CD4-positive, alpha-beta T cell treated with Interleukin-12 subunit alpha and Interleukin-12 subunit beta, for 1 hour (primary cell): Measurements from ENCODE around the gene APOA1.
"Not testable (repeated sequence)": the region's sequence is repeated elsewhere in the genome, so short reads cannot be mapped to it uniquely, and the experiment has no call there.

ENCODE experiments used
- DNase-seq: peaks from one replicate; pipeline ENCODE4 v3.0.0-alpha.2; 2020

Gene APOA1

DNA sequence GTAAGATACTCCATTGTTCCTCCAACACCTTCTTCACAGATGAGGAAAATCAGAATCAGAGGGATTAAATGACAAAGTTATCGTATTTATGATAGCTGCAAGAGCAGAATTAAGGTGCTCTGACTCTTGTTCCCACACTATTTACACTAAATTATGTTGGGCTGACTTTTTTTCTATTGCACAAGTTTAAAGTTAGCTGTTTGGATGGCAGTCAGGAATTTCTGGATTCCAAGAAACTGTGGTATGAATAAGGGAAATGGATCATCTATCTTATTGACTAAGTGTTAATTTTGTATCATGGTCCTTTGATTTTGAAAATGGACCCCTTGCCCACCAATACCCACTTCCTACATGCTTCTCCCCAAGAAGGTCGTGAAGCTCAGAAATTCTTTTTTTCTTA, 19.9 kb upstream of the APOA1 start:
- no peak for DNase-seq

DNA sequence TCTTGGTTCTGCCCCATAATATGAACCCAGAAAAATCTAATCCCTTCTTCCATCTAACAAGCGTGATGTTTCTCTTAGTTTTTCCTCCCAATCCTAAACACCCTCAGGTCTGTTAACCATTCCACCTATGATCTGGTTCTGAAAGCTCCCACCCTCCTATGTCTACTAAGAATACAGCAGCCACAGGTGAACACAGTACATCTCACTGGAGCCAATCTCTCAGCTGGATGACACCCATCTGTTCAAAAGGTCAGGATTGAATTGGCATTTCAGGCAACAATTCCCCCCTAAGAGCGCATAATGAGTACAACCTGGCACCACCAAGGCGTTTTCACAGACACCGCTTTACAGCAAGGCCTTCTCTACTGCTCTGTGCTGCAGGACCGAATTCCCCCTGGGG, 19.0 kb upstream of the APOA1 start:
- DNase-seq, result no peak

DNA sequence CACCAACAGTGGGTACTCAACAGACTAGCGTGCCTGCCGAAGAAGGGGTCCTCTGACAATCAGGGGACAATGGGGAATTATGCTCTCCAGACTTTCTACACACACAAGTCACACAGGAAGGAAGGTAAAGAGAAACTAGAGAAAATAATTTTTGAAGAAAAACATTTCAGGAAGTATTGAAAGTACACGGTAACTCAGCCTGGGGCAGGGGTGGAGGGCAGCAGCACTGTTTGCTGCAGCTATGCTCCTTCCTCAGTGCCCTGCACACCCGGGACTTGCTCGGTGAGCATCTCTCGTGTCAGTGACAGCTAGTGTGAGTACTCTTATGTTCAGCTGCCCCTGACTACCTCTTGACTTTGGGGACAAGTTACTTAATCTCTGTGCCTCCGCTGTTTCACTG, 18.0 kb upstream of the APOA1 start:
- no peak for DNase-seq

DNA sequence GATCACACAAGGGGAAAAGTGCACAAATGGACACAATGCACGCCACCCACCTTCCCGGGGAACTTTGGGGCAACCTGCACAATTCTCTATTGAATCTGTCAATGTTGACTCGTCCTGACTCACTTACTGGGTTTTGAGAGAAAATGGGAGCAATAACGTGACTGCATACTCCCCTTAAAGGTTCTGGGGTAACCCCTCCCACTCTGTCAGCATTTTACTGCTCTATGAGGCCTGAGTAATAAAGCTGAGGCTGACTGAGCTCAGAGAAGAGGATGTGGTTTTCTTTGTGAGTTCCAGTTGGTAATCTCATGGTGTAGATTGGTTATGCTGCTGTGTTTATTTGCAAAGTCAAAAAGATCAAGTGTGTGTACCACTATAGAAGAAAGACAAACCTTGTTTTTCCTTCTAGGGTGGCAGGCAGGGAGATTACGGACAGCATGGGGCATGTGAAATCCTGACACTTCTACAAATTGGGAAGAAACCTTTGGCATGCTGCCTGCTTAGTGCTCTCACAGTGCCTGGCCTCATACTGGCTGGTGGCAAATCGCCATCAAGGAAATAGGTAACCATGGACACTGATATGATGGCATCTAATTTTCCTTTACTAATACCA, 16.1 kb upstream of the APOA1 start:
- DNase-seq, result peak; percentile 81

DNA sequence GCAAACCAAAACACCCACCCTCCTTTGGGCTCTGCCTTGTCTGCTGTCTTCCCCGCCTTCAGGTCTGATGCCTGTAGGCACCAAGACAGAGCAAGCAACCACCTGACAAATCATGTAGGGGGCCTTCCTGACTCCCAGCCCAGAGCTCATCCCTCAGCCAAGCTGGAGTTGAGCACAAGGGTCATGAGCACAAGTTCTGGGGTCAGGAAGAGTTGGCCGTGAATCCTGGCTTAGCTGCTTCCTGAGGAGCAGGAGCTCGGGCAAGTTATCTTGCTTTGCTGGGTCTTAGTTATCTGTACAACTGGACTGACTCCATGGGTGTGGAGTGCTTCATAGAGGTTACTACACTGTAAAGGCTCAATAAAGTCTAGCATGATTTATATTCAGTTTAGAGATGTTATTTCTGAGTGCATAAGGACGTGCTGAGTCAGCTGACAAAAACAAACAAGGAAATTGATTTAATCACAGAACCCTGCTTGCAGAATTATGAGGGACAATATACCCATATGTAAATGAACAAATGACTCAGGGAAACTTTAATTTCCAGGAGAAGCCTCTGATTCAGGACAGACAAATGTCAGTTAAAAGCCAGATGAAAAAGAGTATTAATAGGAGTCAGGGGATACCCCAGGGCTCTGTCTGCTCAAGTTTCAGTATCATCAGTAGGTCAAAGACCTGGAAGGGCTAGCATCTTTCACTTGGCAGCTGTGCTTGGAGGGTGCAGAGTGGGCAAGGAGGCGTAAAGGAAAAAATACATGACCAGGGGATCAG, 15.0 kb upstream of the APOA1 start:
- no peak for DNase-seq

DNA sequence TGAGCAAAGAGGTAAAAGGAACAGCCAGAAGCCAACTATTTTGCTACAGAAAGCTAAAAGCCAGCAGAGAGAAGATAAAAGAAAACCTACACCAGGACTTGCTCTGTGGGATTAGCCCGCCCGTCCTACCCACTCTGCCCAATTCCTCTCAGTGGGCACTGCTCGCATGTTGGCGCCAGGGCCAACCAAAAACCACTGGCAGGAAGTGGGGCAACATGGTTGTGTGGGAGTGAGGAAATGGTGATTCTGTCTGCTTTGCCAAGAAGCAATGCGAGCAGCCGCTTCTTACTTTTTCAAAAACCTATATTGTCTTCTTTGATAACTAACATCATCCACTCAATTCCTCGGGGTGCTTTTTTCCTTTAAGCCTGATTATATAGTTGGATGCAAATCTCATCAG, 14.2 kb upstream of the APOA1 start:
- peak; percentile 67 for DNase-seq

DNA sequence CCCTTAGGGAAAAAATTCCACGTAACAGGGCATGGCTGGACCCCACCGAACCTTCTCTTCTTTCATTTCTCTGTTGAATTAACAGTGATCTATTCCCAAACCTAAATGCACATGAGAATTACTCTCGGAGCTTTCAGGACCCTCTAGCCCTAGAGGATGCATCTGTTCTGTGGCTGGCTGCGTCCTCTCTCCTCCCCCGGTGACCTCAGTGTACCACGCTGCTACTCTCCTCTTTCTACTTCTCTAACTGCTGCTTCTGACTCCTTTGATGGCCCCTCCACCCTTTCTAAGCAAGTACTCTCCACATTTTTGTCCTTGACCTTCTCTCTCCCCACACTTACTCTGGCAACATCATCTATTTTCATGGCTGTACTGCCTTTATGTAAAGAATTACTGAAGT, 12.1 kb upstream of the APOA1 start:
- DNase-seq, result no peak

DNA sequence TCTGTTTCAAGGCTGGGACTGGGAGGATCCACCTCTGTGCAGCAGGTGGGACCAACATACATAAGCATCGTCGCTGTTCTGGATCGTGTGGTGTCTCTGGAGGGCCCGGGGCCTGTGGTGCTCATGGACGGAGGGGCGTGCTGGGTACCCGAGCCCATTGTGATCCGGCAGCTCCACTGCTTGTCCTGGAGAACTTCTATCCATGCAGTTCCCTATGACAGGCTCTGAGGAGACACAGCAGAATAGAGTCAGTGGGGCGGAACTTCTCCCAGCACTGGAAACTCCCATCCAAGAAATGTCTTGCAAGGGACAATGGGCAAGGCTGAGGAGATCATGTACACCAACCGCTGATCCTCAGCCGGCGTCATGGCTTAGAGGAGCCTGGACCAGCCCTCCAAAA, 11.6 kb upstream of the APOA1 start:
- DNase-seq, result no peak

DNA sequence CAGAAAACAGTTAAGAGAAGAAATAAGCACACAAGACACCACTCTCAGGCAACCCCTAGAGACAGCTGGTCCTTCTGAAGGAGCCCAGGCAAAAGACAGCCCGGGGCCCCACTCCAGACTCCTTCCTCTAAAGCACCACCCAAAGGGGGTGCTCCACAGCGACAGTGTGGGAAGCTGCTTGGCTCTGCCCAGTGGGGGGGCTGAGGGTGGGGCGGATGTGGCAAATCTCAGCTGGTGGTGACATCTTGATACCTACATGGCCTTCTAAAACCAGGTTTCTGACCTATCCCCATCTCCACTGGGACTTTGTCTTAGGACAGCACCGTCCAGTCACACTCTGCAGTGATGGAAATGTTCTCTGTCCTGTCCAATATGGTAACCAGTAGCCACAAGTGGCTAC, 10.2 kb upstream of the APOA1 start:
- no peak for DNase-seq

DNA sequence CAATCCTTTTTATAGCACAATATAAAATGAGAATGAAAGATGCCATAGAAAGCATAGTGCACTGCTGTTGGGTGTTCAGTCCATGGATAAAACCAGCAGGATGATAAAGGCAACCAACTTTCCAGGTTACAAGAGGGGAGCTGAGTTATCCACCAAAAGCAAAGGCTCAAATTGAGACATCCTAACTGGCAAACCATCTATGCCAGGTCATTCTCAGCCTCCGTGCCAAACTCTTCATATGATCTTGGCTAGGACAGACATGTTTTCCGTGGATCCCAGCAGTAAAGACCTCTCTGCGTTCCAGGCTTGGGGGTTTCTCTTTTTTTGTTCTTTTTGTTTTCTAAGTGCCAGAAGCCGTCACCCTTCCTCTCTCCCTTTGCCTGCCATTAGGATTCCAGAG, 7.3 kb upstream of the APOA1 start:
- DNase-seq, result no peak

DNA sequence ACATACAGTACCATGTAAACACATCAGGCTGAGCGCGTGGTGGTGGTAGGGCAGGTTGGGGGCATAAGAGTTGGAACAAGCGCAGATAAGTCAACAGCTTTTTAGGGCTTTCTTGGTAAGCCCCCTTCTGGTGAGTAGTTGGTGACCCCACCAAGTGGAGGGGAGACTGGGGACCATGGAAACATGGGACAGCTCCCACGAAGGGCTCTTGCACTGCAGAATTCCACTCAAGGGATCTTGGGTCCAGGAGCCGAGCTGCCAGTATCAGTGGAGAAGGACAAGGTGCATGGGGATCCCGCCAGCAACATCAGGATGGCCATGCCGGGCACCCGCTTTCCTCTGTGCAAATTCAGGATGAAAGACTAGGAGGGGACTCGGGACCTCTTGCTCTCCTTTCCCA, 6.2 kb upstream of the APOA1 start:
- no peak for DNase-seq

DNA sequence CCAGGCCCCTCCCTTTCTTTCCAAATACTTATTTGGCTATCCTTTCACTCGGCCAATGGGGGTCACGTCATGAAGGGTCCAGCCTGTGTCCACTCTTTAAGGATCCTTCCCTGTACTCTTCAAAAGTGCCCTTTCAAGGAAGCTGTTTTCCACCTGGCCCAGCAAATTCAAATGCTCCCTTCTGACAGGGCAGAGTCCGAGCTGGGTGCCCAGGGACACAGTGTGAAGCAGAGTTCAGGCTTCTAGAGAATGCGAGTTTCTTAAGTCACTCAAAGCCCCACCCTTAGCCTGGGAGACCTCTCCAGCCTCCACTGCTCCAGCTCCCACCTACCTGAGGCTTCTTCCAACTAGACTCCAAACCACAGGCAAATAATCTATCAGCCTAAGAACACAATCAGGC, 5.5 kb upstream of the APOA1 start:
- DNase-seq, result no peak

DNA sequence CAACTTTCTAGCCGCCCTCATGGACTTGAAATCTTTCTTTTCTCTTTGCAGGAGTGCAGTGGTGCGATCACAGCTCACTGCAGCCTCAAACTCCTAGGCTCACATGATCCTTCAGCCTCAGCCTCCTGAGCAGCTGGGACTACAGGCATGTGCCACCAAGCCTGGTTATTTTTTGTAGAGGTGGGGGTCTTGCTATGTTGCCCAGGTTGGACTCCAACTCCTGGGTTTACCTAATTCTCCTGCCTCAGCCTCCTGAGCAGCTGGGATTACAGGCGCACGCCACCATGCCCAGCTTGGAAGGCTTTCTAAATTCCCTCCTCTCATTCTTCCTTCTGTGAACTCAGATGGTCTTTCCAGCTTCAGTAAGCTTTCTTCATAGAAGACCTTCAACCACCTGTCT, 4.7 kb upstream of the APOA1 start:
- DNase-seq, result no peak

DNA sequence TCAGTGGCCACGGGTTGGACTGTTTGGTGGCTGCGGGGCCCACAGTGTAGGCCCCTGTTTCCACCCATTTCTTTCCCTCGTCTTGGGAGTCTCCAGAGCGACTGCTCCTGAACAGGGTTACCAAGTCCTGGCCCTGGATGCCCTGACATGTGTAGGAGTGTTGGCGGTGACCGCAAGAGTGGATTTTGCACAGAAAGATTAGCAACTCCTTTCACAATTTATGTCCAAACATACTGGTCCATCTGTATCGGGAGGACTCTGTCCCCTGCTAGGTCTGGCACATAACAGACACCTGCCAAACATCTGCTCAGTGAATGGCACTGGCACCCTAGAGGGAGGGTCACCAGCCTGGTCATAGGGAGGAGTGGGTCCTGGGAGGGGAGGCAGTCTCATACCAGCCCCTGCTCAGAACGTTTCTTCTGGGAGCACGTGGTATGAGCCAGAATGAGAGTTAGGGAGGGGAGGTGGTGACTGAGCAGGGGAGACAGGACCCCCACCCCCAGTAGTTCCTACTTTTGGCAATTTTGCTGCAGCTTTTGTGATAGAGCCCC, 3.4 kb upstream of the APOA1 start:
- DNase-seq, result no peak

DNA sequence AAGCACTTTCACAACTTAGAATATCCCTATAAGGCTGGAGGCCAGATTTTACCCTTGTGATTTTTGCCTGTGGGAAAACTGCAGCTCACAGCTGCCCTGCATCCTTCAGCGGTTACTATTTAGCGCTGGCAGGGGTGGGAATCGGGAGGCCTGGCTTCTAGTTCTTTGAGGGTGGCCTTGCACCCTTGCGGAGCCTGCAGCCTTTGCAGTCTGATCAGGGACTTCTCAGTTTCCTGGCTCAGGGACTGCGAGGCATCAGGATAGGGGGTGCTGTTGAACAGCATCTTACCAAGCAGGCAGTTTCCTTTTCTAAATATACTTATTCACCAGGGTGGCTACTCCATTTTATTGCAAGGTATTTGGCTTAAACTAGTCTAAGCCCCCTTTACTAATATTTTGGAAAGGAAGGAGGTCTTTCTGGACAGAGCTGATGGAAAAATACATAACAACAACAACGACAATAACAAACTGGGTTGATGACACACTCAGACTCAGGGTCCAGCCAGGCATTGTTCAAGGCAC, 2.9 kb upstream of the APOA1 start:
- DNase-seq, result no peak

DNA sequence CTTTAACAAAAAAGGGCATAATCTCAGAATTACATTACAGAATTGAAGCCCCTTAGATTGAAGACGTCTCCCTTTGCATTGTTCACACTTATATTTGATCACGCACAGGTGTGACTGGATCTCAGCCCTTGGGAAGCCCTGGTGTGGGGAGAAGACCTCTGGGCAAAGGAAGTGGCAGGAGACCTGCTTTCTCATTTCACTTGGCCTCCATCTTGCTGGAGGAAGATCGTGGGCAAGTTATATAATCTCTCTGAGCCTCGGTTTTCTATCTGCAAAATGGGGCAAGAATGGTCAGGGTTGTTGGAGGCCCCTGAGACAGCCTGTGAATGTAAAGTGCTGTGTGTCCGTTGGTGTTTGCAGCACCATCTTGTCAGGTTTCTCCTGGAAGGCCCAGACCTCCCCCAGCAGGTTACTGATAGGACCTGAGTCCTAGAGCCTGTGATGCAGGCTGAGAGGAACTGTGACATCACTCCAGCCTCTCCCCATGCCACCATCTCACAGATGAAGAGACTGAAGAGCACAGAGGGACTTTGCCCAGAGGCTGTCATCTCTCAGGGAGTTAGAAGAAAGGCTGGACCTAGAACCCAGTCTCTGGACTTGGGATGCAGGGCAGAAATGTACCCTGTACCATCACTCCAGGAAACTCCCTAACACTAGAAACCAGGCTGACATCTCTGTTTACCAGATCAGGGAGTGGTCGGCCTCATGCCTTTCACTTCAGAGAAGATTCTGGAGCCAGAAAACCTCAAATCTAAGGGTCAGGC, 1.1 kb upstream of the APOA1 start:
- no peak for DNase-seq

DNA sequence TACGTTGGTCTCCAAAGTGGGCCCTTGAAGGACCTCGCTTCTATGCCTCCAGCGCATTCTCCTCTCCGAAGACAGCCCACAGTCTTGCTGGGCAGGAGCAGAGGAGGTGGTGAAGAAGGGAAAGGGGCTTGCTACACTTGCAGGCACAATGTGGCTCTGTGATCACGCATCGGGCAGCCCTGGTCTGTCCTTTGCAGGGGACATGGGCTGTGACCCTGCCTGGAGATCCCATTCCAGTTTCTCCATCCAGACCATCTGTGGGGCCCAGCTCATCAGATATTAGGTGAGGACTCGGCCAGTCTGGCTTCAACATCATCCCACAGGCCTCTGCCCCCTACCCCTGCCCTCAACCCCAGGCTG, 810 bp downstream of the APOA1 start:
- DNase-seq, result no peak

DNA sequence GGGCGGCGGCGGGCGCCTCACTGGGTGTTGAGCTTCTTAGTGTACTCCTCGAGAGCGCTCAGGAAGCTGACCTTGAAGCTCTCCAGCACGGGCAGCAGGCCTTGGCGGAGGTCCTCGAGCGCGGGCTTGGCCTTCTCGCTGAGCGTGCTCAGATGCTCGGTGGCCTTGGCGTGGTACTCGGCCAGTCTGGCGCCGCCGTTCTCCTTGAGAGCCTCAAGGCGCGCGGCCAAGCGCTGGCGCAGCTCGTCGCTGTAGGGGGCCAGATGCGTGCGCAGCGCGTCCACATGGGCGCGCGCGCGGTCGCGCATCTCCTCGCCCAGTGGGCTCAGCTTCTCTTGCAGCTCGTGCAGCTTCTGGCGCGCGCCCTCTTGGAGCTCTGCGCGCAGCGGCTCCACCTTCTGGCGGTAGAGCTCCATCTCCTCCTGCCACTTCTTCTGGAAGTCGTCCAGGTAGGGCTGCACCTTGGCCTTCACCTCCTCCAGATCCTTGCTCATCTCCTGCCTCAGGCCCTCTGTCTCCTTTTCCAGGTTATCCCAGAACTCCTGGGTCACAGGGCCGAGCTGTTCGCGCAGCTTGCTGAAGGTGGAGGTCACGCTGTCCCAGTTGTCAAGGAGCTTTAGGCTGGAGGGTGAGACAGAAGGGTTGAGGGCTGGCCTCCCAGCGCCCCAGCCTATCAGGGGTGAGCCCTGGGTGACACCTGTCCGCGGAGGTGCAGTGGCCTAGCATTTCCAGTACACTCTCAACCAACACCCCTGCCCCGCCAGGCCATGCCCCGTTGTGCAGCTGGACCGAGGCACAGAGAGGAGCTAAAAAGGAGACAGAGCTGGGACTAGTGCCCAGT, 1.4 kb downstream of the APOA1 start:
- DNase-seq, result peak; percentile 85

DNA sequence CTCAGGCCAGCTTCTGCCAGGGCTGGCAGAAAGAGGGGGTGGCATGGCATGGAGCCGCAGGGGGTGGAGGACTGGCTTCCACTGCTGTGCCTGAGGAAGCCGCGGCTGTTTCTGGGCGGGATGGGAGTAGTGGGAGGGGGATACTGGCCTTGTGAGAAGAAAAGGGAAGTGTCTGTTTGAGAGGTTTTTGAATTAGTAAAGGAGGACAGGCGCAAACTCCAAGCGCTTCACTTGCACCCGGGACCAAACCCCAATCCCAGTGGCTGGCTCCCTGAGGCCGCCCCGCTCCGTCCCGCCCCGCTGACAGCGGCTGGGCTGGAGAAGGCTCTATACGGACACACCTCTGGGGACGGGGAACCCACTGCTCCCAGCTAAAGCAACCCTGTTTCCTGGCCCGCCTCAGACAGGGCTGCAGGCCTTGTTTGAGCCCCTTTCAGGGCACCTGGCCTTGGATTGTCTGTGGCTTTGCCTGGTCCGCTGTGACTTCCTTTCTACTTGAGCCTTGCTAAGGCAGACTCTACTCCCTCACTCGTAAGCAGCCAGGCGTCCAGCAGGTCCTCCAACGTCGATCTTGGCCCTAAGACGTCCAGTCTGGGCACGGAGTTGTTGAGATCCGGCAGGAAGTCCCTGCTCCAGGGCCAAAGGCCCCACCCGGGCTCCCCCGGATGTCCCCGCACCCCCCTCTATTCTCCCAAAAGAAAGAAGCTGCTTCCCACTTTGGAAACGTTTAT, 2.2 kb downstream of the APOA1 start:
- DNase-seq, result no peak

DNA sequence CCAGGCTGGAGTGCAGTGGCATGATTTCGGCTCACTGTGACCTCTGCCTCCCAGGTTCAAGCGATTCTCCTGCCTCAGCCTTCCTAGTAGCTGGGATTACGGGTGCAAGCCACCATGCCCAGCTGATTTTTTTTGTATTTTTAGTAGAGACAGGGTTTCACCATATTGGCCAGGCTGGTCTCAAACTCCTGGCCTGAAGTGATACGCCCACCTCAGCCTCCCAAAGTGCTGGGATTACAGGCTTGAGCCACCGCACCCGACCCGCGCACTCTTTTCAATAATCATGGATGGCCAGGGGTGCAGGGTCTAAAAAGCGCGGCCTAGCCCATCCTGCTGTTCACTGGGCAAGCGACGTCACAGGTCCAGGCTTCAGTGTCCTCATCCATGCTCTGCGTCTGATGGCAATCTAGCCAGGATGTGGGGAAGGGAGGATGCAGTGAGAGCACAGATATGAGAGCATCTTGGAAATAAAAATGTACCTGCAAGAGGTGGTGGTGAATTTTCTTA, 2.8 kb downstream of the APOA1 start:
- DNase-seq, result not testable (repeated sequence)

DNA sequence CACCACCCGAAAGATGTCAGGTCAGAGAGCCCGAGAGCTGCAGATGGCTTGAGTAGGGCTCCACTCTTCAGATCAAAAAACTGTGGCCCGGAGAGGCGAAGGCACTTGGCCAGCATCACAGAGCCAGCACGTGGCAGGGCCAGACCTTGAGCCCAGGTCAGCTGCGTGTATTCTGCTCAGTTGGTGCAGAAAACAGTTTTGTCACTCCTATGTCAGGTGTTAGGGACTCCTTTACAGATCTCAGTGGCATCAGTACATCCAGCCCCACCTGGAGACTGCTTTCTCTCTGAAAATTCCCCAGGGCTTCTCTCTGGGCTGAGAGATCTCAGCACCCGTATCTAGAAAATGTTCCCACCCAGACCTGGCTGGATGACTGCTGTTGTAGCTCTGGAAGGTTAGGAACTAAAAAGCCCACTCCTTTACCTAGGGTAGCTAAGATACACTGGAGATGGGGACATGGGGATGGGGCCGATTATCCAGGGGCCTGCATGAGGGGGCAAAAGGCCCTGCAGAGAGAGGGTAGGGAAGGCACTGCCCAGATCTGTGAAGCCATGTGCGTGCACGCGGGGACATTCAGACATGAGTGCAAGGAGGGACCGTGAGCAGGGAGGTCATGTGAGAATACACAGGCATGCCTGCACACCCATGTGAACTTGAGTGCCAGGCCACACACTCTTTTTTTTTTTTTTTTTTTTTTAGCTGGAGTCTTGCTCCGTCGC, 3.4 kb downstream of the APOA1 start:
- no peak for DNase-seq
